ENCODE data around the gene AARSD1.
"Not testable (repeated sequence)": the region's sequence is repeated elsewhere in the genome, so short reads cannot be mapped to it uniquely, and the experiment has no call there.

AARSD1 gene, protein sequence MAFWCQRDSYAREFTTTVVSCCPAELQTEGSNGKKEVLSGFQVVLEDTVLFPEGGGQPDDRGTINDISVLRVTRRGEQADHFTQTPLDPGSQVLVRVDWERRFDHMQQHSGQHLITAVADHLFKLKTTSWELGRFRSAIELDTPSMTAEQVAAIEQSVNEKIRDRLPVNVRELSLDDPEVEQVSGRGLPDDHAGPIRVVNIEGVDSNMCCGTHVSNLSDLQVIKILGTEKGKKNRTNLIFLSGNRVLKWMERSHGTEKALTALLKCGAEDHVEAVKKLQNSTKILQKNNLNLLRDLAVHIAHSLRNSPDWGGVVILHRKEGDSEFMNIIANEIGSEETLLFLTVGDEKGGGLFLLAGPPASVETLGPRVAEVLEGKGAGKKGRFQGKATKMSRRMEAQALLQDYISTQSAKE

GRCh38 chr17:42964161-42964932 lies at the start of gene AARSD1:
AARSD1 (minus strand) TSS chr17:42964454; CDS start chr17:42964440, 14 bp downstream.
- peak; percentile 82 to 88 (median 84) for DNase-seq (ENCODE audit: low read depth in 3 of 3)

GRCh38 chr17:43013296-43013695 lies 49.0 kb upstream of the AARSD1 start:
- DNase-seq (ENCODE audit: low read depth in 3 of 3), result no peak

- DNase-seq (ENCODE audit: low read depth in 3 of 3), result no peak
Observed at GRCh38 chr17:43011728-43012472, 47.6 kb upstream of the AARSD1 start.

- DNase-seq (ENCODE audit: low read depth in 3 of 3), result no peak
Observed at GRCh38 chr17:43010667-43011308, 46.5 kb upstream of the AARSD1 start.

DNA sequence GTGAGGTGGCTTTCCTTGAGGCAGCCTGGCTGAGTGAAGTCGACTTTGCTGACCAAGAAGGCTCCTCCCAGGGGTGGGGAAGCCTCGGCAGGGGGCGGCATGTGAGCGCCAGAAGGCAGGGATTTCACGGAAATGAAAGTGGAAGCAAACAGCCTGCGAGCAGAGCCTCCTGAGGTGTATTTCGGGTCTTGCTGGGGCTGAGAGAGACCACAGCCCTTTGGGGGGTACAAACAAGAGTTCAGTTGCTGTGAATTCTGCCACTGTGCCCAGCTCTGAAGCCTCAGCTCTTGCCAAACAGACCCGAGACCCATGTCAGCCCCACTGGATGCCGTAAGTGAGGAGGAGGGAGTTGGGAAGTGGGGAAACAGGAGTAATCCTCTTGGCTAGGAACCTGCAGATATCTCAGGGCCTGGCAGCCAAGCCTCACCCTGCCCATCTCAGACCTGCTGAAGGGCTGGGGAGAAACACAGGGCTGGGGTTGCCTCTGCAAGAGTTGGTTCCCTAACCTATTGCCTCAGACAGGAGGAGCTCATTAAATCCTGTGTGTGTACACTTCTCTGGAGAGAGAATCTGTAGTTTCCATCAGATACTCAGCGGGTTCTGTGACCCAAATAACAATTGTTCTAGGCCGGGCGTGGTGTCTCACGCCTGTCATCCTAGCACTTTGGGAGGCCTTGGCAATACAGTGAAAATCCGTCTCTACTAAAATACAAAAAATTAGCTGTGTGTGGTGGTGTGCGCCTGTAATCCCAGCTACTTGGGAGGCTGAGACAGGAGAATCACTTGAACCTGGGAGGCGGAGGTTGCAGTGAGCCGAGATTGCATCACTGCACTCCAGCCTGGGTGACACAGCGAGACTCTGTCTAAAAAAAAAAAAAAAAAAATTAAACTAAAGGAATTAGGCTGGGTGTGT lies 42.6 kb upstream of the AARSD1 start, which contains the start of gene IFI35:
Gene IFI35 (plus strand): TSS at position 146 of the 913 bp plus-strand sequence. CDS start 164 bp downstream, at position 310.
- peak; percentile 75 to 79 (median 76) for DNase-seq (ENCODE audit: low read depth in 3 of 3)

GRCh38 chr17:43003542-43004172 lies 39.4 kb upstream of the AARSD1 start:
- DNase-seq (ENCODE audit: low read depth in 3 of 3), result no peak

GRCh38 chr17:43000894-43001293 lies 36.6 kb upstream of the AARSD1 start:
- DNase-seq (ENCODE audit: low read depth in 3 of 3), result not testable (repeated sequence)

- no peak for DNase-seq (ENCODE audit: low read depth in 3 of 3)
Observed at GRCh38 chr17:42999003-42999525, 34.8 kb upstream of the AARSD1 start.

DNA sequence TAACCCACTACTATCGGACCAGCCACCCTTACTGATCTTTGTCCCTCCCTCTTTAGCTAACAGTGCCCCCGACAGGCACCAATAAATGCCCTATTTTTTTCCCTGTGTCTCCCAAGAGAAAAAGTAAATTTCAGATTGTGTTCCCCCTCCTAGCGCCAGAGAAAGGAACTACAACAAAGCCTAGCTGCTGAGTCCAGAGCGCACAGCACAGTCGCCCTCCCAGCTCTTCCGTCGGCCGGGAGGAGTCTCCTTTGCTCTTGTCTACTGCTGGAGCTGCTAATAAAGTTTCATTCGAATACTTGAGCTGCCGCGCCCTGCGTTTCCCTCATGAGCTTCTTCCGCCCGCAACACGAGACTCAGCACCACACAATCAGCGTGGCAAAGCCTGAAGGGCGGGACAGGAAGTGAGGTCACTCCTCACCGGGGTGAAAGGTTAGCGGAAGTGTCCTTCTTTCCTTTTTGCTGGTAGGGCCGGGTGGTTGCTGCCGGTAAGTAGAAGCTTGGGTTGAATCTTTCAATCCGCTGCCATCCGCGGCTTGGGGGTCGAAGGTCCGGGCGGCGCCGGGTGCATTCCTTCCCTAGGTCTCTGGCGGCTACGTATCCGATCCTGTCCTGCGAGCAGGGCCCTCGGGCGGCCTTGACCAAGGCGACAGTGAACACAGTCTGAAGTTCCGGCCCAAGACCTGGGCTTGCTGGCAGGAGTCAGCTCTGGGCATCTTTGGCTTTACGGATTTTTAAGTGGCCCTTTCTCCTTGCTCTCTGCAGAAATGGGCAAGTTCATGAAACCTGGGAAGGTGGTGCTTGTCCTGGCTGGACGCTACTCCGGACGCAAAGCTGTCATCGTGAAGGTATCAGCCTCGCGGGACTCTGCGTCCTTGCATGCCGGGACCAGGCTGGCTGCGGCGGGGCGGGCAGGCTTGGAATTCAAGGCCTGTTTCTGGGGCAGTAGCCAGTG lies 34.0 kb upstream of the AARSD1 start, which contains the start of gene RPL27:
Gene RPL27 (plus strand): TSS at position 436 of the 955 bp plus-strand sequence. CDS start 332 bp downstream, at position 768.
- DNase-seq (ENCODE audit: low read depth in 3 of 3), result peak; percentile 91 to 95 (median 91)

DNA sequence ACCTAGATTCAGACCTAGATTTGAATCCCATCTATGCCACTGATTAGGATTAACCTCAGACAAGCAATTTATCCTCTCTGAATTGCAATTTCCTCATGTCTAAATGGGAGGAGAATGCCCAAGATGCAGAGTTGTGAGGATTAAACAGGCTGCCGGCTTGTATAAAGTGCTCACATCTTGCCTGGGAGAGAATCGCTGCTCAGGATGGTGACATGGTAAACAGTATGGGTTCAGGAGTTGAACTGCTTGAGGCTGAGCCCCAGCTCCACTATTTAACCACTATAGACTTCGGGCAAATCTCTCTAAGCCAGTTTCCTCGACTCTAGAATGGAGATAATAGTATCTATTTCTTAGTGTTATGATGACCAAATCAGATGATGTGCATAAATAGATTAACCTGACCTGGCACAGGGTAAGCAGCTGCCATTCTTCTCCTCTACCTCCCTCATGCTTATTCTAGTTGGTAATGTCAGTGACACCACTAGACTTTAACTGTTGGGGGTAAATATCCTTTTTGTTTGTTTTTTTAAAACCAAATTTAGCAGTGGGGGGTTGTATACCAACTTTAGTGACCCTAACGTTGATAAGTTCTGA lies 33.2 kb upstream of the AARSD1 start:
- no peak for DNase-seq (ENCODE audit: low read depth in 3 of 3)

- DNase-seq (ENCODE audit: low read depth in 3 of 3), result not testable (repeated sequence)
Observed at GRCh38 chr17:42993913-42994312, 29.7 kb upstream of the AARSD1 start.

DNA sequence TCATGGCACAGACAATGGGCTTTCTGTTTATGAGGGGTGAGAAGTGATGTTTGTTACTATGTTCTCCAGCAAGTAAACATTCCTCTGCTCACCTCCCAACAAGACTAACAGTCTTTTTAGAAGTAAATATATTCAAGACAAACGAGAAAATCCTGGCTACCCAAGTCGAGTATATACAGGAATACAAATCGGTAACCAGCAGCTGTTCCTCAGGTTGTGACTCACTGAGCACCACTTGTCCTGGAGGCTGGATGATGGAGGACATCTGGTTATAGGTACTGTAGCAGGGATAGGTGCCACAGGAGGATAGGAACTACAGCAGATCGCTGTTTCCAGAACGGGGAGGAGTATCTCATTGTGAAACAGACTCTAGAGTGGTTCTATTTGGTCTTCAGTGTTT lies 28.6 kb upstream of the AARSD1 start:
- no peak for DNase-seq (ENCODE audit: low read depth in 3 of 3)

- DNase-seq (ENCODE audit: low read depth in 3 of 3), result no peak
Observed at GRCh38 chr17:42991471-42991870, 27.2 kb upstream of the AARSD1 start.

DNA sequence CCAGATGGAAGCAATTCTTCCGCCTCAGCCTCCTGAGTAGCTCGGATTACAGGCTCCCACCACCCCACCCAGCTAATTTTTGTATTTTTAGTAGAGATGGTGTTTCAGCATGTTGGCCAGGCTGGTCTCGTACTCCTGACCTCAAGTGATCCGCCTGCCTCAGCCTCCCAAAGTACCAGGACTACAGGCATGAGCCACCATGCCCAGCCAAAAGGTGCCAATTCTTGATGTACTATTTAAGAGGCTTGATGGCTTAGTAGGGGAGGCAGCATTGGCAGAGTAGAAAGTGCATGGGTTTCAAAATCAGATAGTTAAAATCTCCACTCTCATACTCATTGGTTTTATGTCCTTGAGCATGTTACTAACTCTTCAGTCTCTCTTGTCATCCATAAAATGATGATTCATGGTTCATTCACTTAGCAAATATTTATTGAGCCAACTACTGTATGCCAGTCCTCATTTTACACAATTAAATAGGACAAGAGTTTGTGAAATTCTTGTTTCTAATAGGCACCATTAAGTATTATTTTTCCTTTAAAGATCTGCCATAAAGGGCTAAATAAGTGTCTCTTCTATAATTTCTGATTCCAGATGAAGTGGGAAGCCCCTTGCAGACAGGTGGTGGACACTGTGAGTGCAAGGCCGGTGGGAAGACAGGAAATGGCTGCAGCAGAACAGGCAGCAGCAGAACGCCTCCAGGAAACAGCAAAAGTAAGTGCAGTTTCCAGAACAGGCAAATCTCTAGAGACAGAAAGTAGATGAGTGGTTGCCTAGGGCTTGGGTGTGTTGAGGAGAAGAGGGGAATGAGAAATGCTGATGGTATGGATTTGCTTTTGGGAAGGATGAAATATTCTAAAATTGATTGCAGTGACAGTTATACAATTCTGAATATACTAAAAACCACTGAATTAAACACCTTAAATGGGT lies 25.7 kb upstream of the AARSD1 start:
- DNase-seq (ENCODE audit: low read depth in 3 of 3), result no peak

DNA sequence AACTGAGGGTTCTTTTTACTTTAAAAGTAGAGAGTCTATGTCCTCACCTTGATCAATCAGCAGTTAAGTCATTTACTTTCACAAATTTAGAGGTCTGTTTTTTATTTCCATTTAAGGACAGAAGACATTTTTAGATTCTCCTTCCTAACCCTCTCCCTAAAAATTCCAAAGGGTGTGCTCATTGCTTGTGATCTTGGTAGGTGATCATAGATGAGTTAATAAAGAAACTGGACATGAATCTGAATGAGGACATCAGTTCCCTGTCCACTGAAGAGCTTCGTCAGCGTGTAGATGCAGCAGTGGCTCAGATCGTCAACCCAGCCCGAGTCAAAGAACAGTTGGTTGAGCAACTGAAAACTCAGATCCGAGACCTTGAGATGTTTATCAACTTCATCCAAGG lies 24.9 kb upstream of the AARSD1 start:
- no peak for DNase-seq (ENCODE audit: low read depth in 3 of 3)

DNA sequence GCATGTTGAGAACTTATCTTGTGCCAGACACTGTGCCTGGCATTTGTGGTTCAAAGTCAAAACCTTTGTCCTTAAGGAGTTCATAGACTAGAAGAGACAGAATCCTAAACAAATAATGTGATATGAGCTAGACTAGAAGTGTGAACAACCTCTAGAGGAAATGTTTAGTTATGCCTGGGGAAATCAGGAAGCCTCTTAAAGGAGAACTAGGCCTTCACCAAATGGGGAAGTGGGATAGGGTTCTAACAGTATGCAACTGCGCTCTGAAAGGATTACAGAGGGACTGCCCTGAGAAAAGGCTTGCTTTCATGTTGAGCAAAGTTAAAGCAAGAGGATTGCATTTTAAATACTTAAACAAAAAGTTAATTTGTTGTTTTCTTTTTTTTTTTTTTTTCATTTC lies 21.0 kb upstream of the AARSD1 start:
- DNase-seq (ENCODE audit: low read depth in 3 of 3), result no peak

DNA sequence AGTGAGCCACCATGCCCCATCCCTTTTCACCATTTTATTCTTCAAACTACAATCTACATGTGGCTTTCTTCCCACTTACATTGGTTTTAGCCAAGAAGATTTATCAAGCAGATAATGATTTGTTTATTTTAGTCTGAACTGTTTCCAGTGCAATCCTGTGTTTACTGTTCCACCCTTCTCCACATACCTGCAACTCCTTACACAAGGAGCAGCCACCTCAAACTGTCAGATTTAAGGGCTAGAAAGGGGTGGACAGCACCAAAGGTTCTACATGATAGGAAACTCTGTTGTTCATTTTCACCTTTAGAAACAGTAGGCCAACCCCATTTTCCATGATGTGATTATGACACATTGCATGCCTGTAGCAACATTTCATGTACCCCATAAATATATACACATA lies 18.0 kb upstream of the AARSD1 start:
- no peak for DNase-seq (ENCODE audit: low read depth in 3 of 3)
